ENCODE data around the gene ANK2.
"Not testable (repeated sequence)": the region's sequence is repeated elsewhere in the genome, so short reads cannot be mapped to it uniquely, and the experiment has no call there.

ANK2 gene

GRCh38 chr4:113154281-113154680 is 104.8 kb downstream of the ANK2 start:
- DNase-seq: no peak

- no peak for DNase-seq
Measured at GRCh38 chr4:113157086-113157857, 107.8 kb downstream of the ANK2 start.

- DNase-seq: no peak
Measured at GRCh38 chr4:113159942-113160545, 110.6 kb downstream of the ANK2 start.

- DNase-seq: no peak
Measured at GRCh38 chr4:113160548-113160947, 111.1 kb downstream of the ANK2 start.

GRCh38 chr4:113162089-113162488 is 112.6 kb downstream of the ANK2 start:
- no peak for DNase-seq

- DNase-seq: no peak
Measured at GRCh38 chr4:113169368-113169767, 119.9 kb downstream of the ANK2 start.

- DNase-seq: no peak
Measured at GRCh38 chr4:113170115-113170804, 120.8 kb downstream of the ANK2 start.

- no peak for DNase-seq
Measured at GRCh38 chr4:113170805-113171468, 121.5 kb downstream of the ANK2 start.

- DNase-seq: no peak
Measured at GRCh38 chr4:113173126-113173792, 123.8 kb downstream of the ANK2 start.

GRCh38 chr4:113173793-113174264 is 124.4 kb downstream of the ANK2 start:
- no peak for DNase-seq

- no peak for DNase-seq
Measured at GRCh38 chr4:113179091-113179490, 129.6 kb downstream of the ANK2 start.

- DNase-seq: no peak
Measured at GRCh38 chr4:113179996-113180395, 130.5 kb downstream of the ANK2 start.

GRCh38 chr4:113181289-113182007 is 132.0 kb downstream of the ANK2 start:
- DNase-seq: no peak

GRCh38 chr4:113183032-113183605 is 133.7 kb downstream of the ANK2 start:
- DNase-seq: no peak

GRCh38 chr4:113186220-113186619 is 136.8 kb downstream of the ANK2 start:
- DNase-seq: not testable (repeated sequence)

- DNase-seq: no peak
Measured at GRCh38 chr4:113186913-113187312, 137.5 kb downstream of the ANK2 start.

- no peak for DNase-seq
Measured at GRCh38 chr4:113187358-113187757, 137.9 kb downstream of the ANK2 start.

- DNase-seq: no peak
Measured at GRCh38 chr4:113189546-113189945, 140.1 kb downstream of the ANK2 start.

- DNase-seq: no peak
Measured at GRCh38 chr4:113209153-113209552, 159.7 kb downstream of the ANK2 start.

GRCh38 chr4:113209652-113210320 is 160.3 kb downstream of the ANK2 start:
- DNase-seq: no peak

- no peak for DNase-seq
Measured at GRCh38 chr4:113212613-113213012, 163.2 kb downstream of the ANK2 start.

Measured in effector CD4-positive, alpha-beta T cell (primary cell).